ENCODE data around the gene AARS1. TPM values are rescaled to one million over a fixed set of nuclear protein-coding genes. Genes with fewer than 3 reads are reported as not detected.
A peak's percentile ranks its signal among the peaks of the same experiment; 100 is the strongest.
"Not testable (repeated sequence)": the region's sequence is repeated elsewhere in the genome, so short reads cannot be mapped to it uniquely, and the experiment has no call there.

Gene AARS1
- total and polyA plus RNA-seq, 7 experiments from 2014 or later: 24.2 to 96.7 (median 60.3) TPM

DNA sequence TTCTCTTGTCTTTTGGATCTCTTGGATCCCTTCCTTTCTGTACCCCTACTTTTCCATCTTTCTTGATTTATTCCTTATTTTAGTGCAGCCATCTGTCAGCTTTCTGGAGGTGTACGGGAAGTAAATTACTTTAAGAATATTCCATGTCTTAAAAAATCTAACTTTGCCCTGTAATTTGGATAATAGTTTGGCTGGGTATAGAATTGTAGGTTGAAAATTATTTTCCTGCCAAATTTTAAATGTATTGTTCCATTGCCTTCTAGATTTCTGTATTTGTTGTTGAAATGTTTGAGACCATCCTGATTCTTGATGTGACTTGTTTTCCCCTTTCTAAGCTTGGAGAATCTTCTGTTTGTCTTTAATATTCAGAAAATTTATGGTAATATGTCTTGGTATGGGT lies 11.8 kb upstream of the AARS1 start:
- H3K36me3 Mint-ChIP-seq: peaks cover 8 to 33% (median 27%) of the 10 kb centered on the region in 5 donors
- Histone ChIP-seq H3K9me3 (ENCODE audit: control insufficient read depth in 2 of 3, low read length in 3 of 3) (no peaks in the 10 kb centered on the region), H3K4me3 (ENCODE audit: low read length) (no peak overlapping the region), H3K27ac (ENCODE audit: low read depth, low read length) (no peak overlapping the region), H3K4me1 (ENCODE audit: control insufficient read depth in 2 of 2, insufficient read depth in 2 of 2, low read length in 2 of 2) (peaks cover 0 to 4% of the 10 kb centered on the region in 2 donors), H3K36me3 (ENCODE audit: control insufficient read depth in 2 of 3, insufficient read depth in 3 of 3, low read length in 3 of 3) (peaks cover 0 to 4% (median 0%) of the 10 kb centered on the region in 3 experiments), H3K27me3 (ENCODE audit: control insufficient read depth in 2 of 2, insufficient read depth in 2 of 2, low read length in 2 of 2) (no peaks in the 10 kb centered on the region)
- peak overlapping the region in 8 of 9 donors; percentile 15 to 99 (median 98) for H3K27ac Mint-ChIP-seq
- H3K4me1 Mint-ChIP-seq: peaks cover 31 to 61% (median 56%) of the 10 kb centered on the region in 7 donors
- ATAC-seq: no peak
- peaks cover 0 to 17% (median 8%) of the 10 kb centered on the region in 11 donors for H3K9me3 Mint-ChIP-seq
- no peak for DNase-seq
- peak overlapping the region; percentile 37 to 98 (median 96) for H3K4me3 Mint-ChIP-seq
- H3K27me3 Mint-ChIP-seq: no peaks in the 10 kb centered on the region
- POLR2A ChIA-PET: interaction anchor here (0.5 to 3.4 kb wide), 4 partner anchors 10 to 49 kb away, joined by 3 to 53 read pairs (median 4); partner anchors contain the start of gene AARS1
- intact Hi-C loops (cut with micrococcal nuclease): no loop called here
- CTCF ChIA-PET: no interaction called here

DNA sequence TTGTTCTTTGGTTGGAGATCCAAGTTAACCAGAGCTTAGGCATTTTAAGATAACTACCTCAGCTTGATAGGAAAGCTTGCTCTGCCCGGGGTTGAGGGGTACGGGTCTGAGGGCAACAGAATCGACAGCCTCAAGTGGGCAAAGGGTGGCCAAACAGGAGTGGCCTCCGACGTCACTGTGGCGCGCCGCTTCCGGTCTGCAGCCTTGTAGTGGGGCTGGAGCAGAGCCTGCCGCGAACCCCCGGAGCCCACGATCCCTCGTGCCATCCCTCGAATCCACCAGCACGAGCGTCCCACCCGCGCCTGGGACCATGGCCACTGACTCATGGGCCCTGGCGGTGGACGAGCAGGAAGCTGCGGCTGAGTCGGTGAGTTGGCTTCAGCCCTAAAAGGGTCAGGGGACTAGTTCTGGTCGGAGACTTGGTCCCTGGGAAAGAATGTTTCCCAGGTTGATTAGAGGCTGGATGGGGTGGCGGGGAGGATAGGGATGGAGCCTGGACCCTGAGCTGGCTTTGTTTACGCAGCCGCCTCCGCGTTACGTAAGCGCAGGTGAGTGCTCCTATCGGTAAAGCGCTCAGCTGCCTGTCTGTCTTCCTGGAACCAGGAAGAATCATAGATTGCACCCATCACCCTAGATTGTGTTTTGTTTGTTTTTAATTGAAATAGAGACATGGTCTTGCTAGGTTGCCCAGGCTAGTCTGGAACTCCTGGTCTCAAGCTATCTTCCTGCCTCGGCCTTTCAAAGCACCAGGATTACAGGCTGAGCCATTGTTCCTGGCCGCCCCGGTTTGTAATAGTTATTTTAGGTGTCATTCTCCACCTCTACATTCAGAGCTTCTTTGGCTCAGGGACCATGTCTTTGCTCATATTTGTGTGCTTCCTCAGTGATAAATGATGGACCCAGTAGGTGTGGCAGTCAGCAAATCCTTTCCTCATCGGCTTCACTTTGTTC lies 10.0 kb upstream of the AARS1 start, which contains the start of gene DDX19B:
Gene DDX19B, plus strand, starts transcription at position 199 of the 951 bp plus-strand sequence. Its CDS starts 112 bp downstream, at position 311.
- intact Hi-C loops (cut with micrococcal nuclease): loop anchor here (1.0 to 2.0 kb wide), 4 partner anchors 10 to 48 kb away; partner anchors contain the start of genes DDX19A (in 2 of the 2) and AARS1 (in 1 of the 2)
- ChIA-PET POLR2A (interaction anchor here (0.7 to 3.4 kb wide), 20 partner anchors 8 to 502 kb away, joined by 3 to 53 read pairs (median 4); partner anchors contain the start of genes AARS1, DDX19A, EXOSC6 and FCSK), CTCF (interaction anchor here (0.9 to 1.9 kb wide), 4 partner anchors 11 to 81 kb away, joined by 3 to 6 read pairs (median 4); partner anchors contain the start of gene AARS1)
- peak within 1 kb of the TSS; percentile 89 to 98 (median 96) for H3K4me3 Mint-ChIP-seq
- peak within 1 kb of the TSS; percentile 86 for H3K4me3 ChIP-seq (ENCODE audit: low read length)
- peaks cover 0 to 17% (median 8%) of the 10 kb centered on the region in 11 donors for H3K9me3 Mint-ChIP-seq
- H3K27me3 ChIP-seq (ENCODE audit: control insufficient read depth in 2 of 2, insufficient read depth in 2 of 2, low read length in 2 of 2): no peaks in the 10 kb centered on the region
- H3K4me1 Mint-ChIP-seq: peaks cover 23 to 46% (median 42%) of the 10 kb centered on the region in 7 donors
- H3K27me3 Mint-ChIP-seq: no peaks in the 10 kb centered on the region
- peak within 1 kb of the TSS; percentile 97 for H3K27ac ChIP-seq (ENCODE audit: low read depth, low read length)
- H3K27ac Mint-ChIP-seq: peak within 1 kb of the TSS; percentile 93 to 100 (median 99)
- H3K9me3 ChIP-seq (ENCODE audit: control insufficient read depth in 2 of 3, low read length in 3 of 3): no peaks in the 10 kb centered on the region
- ATAC-seq (peak; percentile 83), DNase-seq (peak; percentile 28 to 69 (median 51))
- peaks cover 0 to 4% (median 0%) of the 10 kb centered on the region in 3 experiments for H3K36me3 ChIP-seq (ENCODE audit: control insufficient read depth in 2 of 3, insufficient read depth in 3 of 3, low read length in 3 of 3)
- peaks cover 0 to 4% of the 10 kb centered on the region in 2 donors for H3K4me1 ChIP-seq (ENCODE audit: control insufficient read depth in 2 of 2, insufficient read depth in 2 of 2, low read length in 2 of 2)
- peaks cover 8 to 30% (median 20%) of the 10 kb centered on the region in 5 donors for H3K36me3 Mint-ChIP-seq

DNA sequence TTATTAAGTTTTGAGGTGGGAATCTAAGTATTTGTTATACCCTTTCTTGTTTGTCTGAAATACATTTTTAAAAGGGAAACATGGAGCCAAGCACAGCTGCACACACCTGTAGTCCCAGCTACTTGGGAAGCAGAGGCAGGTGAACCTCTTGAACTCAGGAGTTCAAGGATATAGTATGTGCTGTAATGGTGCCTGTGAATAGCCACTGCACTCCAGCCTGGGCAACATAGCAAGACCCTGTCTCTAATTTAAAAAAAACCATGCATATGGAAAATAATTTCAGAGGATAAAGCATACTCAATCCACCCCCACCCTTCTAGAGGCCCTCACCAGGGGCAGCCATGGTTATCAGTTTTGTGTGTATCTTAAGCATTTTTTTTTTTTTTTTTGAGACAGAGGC lies 6.3 kb upstream of the AARS1 start:
- intact Hi-C loops (cut with micrococcal nuclease): no loop called here
- Mint-ChIP-seq H3K27ac (no peak overlapping the region), H3K36me3 (peaks cover 0 to 7% (median under 1%) of the 10 kb centered on the region in 5 donors), H3K9me3 (no peaks in the 10 kb centered on the region), H3K27me3 (no peaks in the 10 kb centered on the region), H3K4me3 (no peak overlapping the region), H3K4me1 (peaks cover 11 to 23% (median 22%) of the 10 kb centered on the region in 7 donors)
- ATAC-seq: no peak
- peaks cover 0 to 4% of the 10 kb centered on the region in 2 donors for H3K4me1 ChIP-seq (ENCODE audit: control insufficient read depth in 2 of 2, insufficient read depth in 2 of 2, low read length in 2 of 2)
- no peak overlapping the region for H3K27ac ChIP-seq (ENCODE audit: low read depth, low read length)
- H3K9me3 ChIP-seq (ENCODE audit: control insufficient read depth in 2 of 3, low read length in 3 of 3): no peaks in the 10 kb centered on the region
- peaks cover 0 to 4% (median 0%) of the 10 kb centered on the region in 3 experiments for H3K36me3 ChIP-seq (ENCODE audit: control insufficient read depth in 2 of 3, insufficient read depth in 3 of 3, low read length in 3 of 3)
- CTCF ChIA-PET: no interaction called here
- POLR2A ChIA-PET: interaction anchor here (0.7 to 1.3 kb wide), 2 partner anchors 44 to 51 kb away, joined by 3 to 4 read pairs; partner anchors contain the start of gene DDX19A
- no peak for DNase-seq
- no peaks in the 10 kb centered on the region for H3K27me3 ChIP-seq (ENCODE audit: control insufficient read depth in 2 of 2, insufficient read depth in 2 of 2, low read length in 2 of 2)
- no peak overlapping the region for H3K4me3 ChIP-seq (ENCODE audit: low read length)

DNA sequence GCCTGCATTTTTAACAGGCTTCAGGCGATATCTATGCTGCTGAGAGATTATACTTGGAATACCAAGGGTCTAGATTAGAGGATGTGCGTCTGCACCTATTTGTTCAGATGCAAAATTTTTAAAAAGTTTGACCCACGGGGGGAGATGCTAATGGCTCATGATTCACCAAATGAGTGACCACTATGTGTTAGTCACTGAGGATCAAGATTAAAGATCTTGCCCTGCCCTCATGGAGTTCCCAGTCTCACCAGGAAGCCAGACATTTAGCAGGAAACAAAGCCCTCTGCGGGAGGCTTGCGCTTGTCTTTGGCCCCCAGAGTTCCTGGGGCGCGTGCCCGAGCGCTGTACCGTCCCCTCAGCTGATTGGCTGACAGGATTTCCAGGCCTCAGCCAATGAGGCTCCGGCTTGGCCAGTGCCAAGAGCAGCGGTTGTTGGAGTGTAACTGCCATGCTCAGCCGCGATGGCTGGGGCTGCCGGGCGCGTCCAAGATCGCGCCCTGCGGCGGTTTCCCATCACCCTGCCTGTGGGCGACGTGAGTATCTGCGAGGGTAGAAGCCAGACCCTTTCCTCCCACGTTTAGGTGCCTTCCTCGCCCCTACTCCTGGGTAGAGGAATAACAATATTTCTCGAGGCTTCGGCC lies 5.2 kb upstream of the AARS1 start:
- Histone ChIP-seq H3K4me1 (ENCODE audit: control insufficient read depth in 2 of 2, insufficient read depth in 2 of 2, low read length in 2 of 2) (peaks cover 0 to 4% of the 10 kb centered on the region in 2 donors), H3K27ac (ENCODE audit: low read depth, low read length) (no peak overlapping the region), H3K4me3 (ENCODE audit: low read length) (no peak overlapping the region), H3K9me3 (ENCODE audit: control insufficient read depth in 2 of 3, low read length in 3 of 3) (no peaks in the 10 kb centered on the region), H3K27me3 (ENCODE audit: control insufficient read depth in 2 of 2, insufficient read depth in 2 of 2, low read length in 2 of 2) (no peaks in the 10 kb centered on the region), H3K36me3 (ENCODE audit: control insufficient read depth in 2 of 3, insufficient read depth in 3 of 3, low read length in 3 of 3) (peaks cover 0 to 4% (median 0%) of the 10 kb centered on the region in 3 experiments)
- intact Hi-C loops (cut with micrococcal nuclease): no loop called here
- Mint-ChIP-seq H3K9me3 (no peaks in the 10 kb centered on the region), H3K36me3 (peaks cover 0 to under 1% (median 0%) of the 10 kb centered on the region in 5 donors), H3K27ac (no peak overlapping the region), H3K27me3 (no peaks in the 10 kb centered on the region), H3K4me1 (peaks cover 7 to 17% (median 15%) of the 10 kb centered on the region in 7 donors), H3K4me3 (no peak overlapping the region)
- ATAC-seq (no peak), DNase-seq (no peak)
- ChIA-PET POLR2A (no interaction called here), CTCF (no interaction called here)

DNA sequence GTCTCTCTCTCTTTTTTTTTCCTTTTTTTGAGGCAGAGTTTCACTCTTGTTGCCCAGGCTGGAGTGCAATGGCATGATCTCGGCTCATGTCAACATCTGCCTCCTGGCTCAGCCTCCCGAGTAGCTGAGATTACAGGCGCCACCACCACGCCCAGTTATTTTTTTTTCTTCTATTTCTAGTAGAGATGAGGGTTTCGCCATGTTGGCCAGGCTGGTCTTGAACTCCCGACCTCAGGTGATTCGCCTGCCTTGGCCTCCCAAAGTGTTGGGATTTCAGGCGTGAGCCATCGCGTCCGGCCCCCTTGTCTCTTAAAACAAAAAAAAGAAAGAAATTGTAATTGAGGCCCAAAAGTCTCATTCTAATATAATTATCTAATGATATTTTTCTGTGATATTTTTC lies 2.8 kb upstream of the AARS1 start:
- ATAC-seq; H3K9me3 Mint-ChIP-seq; H3K27me3 ChIP-seq (ENCODE audit: control insufficient read depth in 2 of 2, insufficient read depth in 2 of 2, low read length in 2 of 2); H3K4me1 ChIP-seq (ENCODE audit: control insufficient read depth in 2 of 2, insufficient read depth in 2 of 2, low read length in 2 of 2); POLR2A ChIA-PET; H3K27me3 Mint-ChIP-seq; H3K4me3 ChIP-seq (ENCODE audit: low read length); H3K27ac Mint-ChIP-seq; H3K36me3 ChIP-seq (ENCODE audit: control insufficient read depth in 2 of 3, insufficient read depth in 3 of 3, low read length in 3 of 3); H3K27ac ChIP-seq (ENCODE audit: low read depth, low read length); H3K4me3 Mint-ChIP-seq; H3K9me3 ChIP-seq (ENCODE audit: control insufficient read depth in 2 of 3, low read length in 3 of 3); DNase-seq; intact Hi-C loops (cut with micrococcal nuclease); H3K36me3 Mint-ChIP-seq: not testable (repeated sequence)
- H3K4me1 Mint-ChIP-seq: peaks cover 6 to 26% (median 16%) of the 10 kb centered on the region in 7 donors
- CTCF ChIA-PET: interaction anchor here (0.7 kb wide), 1 partner anchor 37 kb away, joined by 7 read pairs; no protein-coding TSS in a partner anchor

DNA sequence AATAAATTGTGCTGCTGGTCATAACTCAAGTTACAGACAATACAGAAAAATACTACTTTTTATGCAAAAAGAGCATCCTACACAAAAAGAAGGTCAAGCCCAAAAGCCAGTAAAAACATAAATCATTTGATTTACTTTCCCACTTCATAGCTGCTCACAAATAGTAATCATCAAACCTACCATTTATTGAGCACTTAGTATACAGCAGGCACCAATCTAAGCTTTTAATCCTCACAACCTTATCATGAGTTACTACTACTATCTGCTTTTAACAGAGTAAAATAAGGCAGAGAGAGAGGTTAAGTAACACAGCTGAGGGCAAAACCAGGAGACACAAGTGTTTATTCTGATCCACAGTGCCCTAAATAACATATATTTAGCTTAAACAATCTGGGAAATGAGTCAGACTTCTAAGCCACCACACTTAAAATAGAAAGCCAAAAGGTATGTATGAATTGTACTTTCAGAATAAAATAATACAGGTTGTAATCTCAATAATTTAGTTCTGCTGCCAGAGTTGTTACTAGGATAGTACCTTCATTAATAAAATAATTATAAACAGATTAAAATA lies 1.7 kb upstream of the AARS1 start:
- intact Hi-C loops (cut with micrococcal nuclease): no loop called here
- Mint-ChIP-seq H3K4me3 (no peak overlapping the region), H3K9me3 (no peaks in the 10 kb centered on the region), H3K4me1 (peaks cover 6 to 27% (median 16%) of the 10 kb centered on the region in 7 donors), H3K27me3 (peaks cover 0 to 2% (median 0%) of the 10 kb centered on the region in 5 donors), H3K36me3 (peaks cover 0 to 5% (median 0%) of the 10 kb centered on the region in 5 donors), H3K27ac (peak overlapping the region in 3 of 9 donors; percentile 4 to 59 (median 32))
- H3K4me3 ChIP-seq (ENCODE audit: low read length): no peak overlapping the region
- POLR2A ChIA-PET: interaction anchor here (1.2 to 1.5 kb wide), 4 partner anchors 8 to 55 kb away, joined by 3 to 11 read pairs (median 4); partner anchors contain the start of gene DDX19B
- no peak for ATAC-seq
- CTCF ChIA-PET: interaction anchor here (0.7 to 1.1 kb wide), 2 partner anchors 36 to 54 kb away, joined by 3 to 7 read pairs; no protein-coding TSS in a partner anchor
- no peaks in the 10 kb centered on the region for H3K9me3 ChIP-seq (ENCODE audit: control insufficient read depth in 2 of 3, low read length in 3 of 3)
- H3K36me3 ChIP-seq (ENCODE audit: control insufficient read depth in 2 of 3, insufficient read depth in 3 of 3, low read length in 3 of 3): no peaks in the 10 kb centered on the region
- H3K27me3 ChIP-seq (ENCODE audit: control insufficient read depth in 2 of 2, insufficient read depth in 2 of 2, low read length in 2 of 2): no peaks in the 10 kb centered on the region
- H3K27ac ChIP-seq (ENCODE audit: low read depth, low read length): no peak overlapping the region
- no peaks in the 10 kb centered on the region for H3K4me1 ChIP-seq (ENCODE audit: control insufficient read depth in 2 of 2, insufficient read depth in 2 of 2, low read length in 2 of 2)
- DNase-seq: no peak

Data from naive thymus-derived CD4-positive, alpha-beta T cell (primary cell).